HEK293 (cell line): ENCODE data around the gene FALEC.

Source experiments
- CTCF ChIA-PET: fragments of 350-600 bp; formaldehyde crosslinking; extraction: SDS; loops from one replicate; lab custom pipeline; 2021; ENCODE audit warnings: antibody characterized with exemption; lab: Yijun Ruan, JAX
- POLR2A ChIA-PET: fragments of 300-600 bp; formaldehyde crosslinking; extraction: SDS; loops from one replicate; lab custom pipeline; 2020; ENCODE audit warnings: antibody characterized with exemption, inconsistent platforms; lab: Yijun Ruan, JAX
- H3K27ac ChIP-seq: fragments of 200-500 bp; sonication (Bioruptor generic); 2 replicates; pipeline ENCODE4 v1.5.1; 2014; ENCODE audit warnings: low read depth, low read length, control low read depth, inconsistent platforms; ENCODE audit errors: extremely low read depth
- H3K36me3 ChIP-seq, 2 experiments: fragments of 200-500 bp in 1 of 2; sonication (Bioruptor generic) in 1 of 2; 1 replicate in 1 of 2; 2 replicates in 1 of 2; pipeline ENCODE4 v1.5.1; 2014 to 2017; ENCODE audit warnings: inconsistent platforms in 2 of 2, low read length in 2 of 2; ENCODE audit not compliant: control insufficient read depth in 2 of 2, insufficient read depth in 1 of 2
- H3K4me1 ChIP-seq: fragments of 200-500 bp; sonication (Bioruptor generic); 2 replicates; pipeline ENCODE4 v1.5.1; 2014; ENCODE audit warnings: mild to moderate bottlenecking, low read length, inconsistent platforms; ENCODE audit not compliant: control insufficient read depth, insufficient read depth
- H3K4me3 ChIP-seq: 2 replicates; pipeline ENCODE4 v1.5.1; 2011; ENCODE audit warnings: low read depth, mild to moderate bottlenecking, control low read depth, low read length, moderate library complexity
- H3K9me3 ChIP-seq: fragments of 200-500 bp; sonication (Bioruptor generic); 2 replicates; pipeline ENCODE4 v1.5.1; 2014; ENCODE audit warnings: low read depth, low read length, inconsistent platforms; ENCODE audit not compliant: control insufficient read depth, insufficient read depth
- GLIS1 ChIP-seq: fragments of 450-650 bp; formaldehyde crosslinking; IDR thresholded peaks from 2 replicates; pipeline ENCODE4 v1.5.1; 2016; ENCODE audit warnings: missing biosample characterization, missing genetic modification characterization
- GLIS2 ChIP-seq: fragments of 450-650 bp; formaldehyde crosslinking; IDR thresholded peaks from 2 replicates; pipeline ENCODE4 v1.5.1; 2016; ENCODE audit warnings: missing biosample characterization, missing genetic modification characterization
- KLF1 ChIP-seq: fragments of 450-650 bp; formaldehyde crosslinking; IDR thresholded peaks from 2 replicates; pipeline ENCODE4 v1.5.1; 2016; ENCODE audit warnings: missing biosample characterization, missing genetic modification characterization
- KLF9 ChIP-seq: fragments of 450-650 bp; formaldehyde crosslinking; IDR thresholded peaks from 2 replicates; pipeline ENCODE4 v1.5.1; 2016; ENCODE audit warnings: missing biosample characterization, missing genetic modification characterization, low read depth
- MEIS1 ChIP-seq: sonication (generic); formaldehyde crosslinking; IDR thresholded peaks from 2 replicates; pipeline ENCODE4 v1.8.1; 2022; ENCODE audit warnings: missing genetic modification reagents, mild to moderate bottlenecking, borderline replicate concordance
- OSR2 ChIP-seq: fragments of 450-650 bp; formaldehyde crosslinking; IDR thresholded peaks from 2 replicates; pipeline ENCODE4 v1.5.1; 2016; ENCODE audit warnings: missing biosample characterization, missing genetic modification characterization
- PRDM1 ChIP-seq: fragments of 450-650 bp; formaldehyde crosslinking; IDR thresholded peaks from 2 replicates; pipeline ENCODE4; 2016; ENCODE audit warnings: missing biosample characterization, missing genetic modification characterization
- SETDB1 ChIP-seq: IDR thresholded peaks from one replicate; pipeline ENCODE4 v1.6.1; 2017; ENCODE audit warnings: mild to moderate bottlenecking, low read length, moderate library complexity, mixed read lengths; ENCODE audit not compliant: insufficient read length
- SP2 ChIP-seq: fragments of 450-650 bp; formaldehyde crosslinking; IDR thresholded peaks from 2 replicates; pipeline ENCODE4 v1.5.1; 2016; ENCODE audit warnings: missing biosample characterization, missing genetic modification characterization
- SP3 ChIP-seq: fragments of 450-650 bp; formaldehyde crosslinking; IDR thresholded peaks from 2 replicates; pipeline ENCODE4 v1.5.1; 2016; ENCODE audit warnings: missing biosample characterization, missing genetic modification characterization
- SP7 ChIP-seq: fragments of 450-650 bp; formaldehyde crosslinking; IDR thresholded peaks from 2 replicates; pipeline ENCODE4 v1.5.1; 2016; ENCODE audit warnings: missing biosample characterization, missing genetic modification characterization
- ZFHX2 ChIP-seq: fragments of 450-650 bp; formaldehyde crosslinking; conservative IDR thresholded peaks from 2 replicates; pipeline ENCODE4 v1.5.1; 2016; ENCODE audit warnings: missing biosample characterization, missing genetic modification characterization
- ZFP41 ChIP-seq: fragments of 450-650 bp; formaldehyde crosslinking; IDR thresholded peaks from 2 replicates; pipeline ENCODE4 v1.5.1; 2016; ENCODE audit warnings: missing biosample characterization, missing genetic modification characterization, borderline replicate concordance
- ZNF211 ChIP-seq: fragments of 450-650 bp; formaldehyde crosslinking; IDR thresholded peaks from 2 replicates; pipeline ENCODE4 v1.5.1; 2016; ENCODE audit warnings: low read depth, missing biosample characterization, missing genetic modification characterization
- ZNF335 ChIP-seq: fragments of 450-650 bp; formaldehyde crosslinking; conservative IDR thresholded peaks from 2 replicates; pipeline ENCODE4 v1.5.1; 2016; ENCODE audit warnings: missing biosample characterization, missing genetic modification characterization
- ZNF341 ChIP-seq: fragments of 450-650 bp; formaldehyde crosslinking; IDR thresholded peaks from 2 replicates; pipeline ENCODE4; 2016; ENCODE audit warnings: low read depth, missing biosample characterization, missing genetic modification characterization
- ZNF530 ChIP-seq: fragments of 450-650 bp; formaldehyde crosslinking; IDR thresholded peaks from 2 replicates; pipeline ENCODE4 v1.5.1; 2016; ENCODE audit warnings: low read depth, missing biosample characterization, missing genetic modification characterization
- ZNF600 ChIP-seq: fragments of 450-650 bp; formaldehyde crosslinking; IDR thresholded peaks from 2 replicates; pipeline ENCODE4 v1.5.1; 2016; ENCODE audit warnings: missing biosample characterization, missing genetic modification characterization
- ZNF776 ChIP-seq: fragments of 450-650 bp; formaldehyde crosslinking; IDR thresholded peaks from 2 replicates; pipeline ENCODE4 v1.5.0; 2017; ENCODE audit warnings: missing biosample characterization, missing genetic modification characterization, borderline replicate concordance
- TF ChIP-seq, protein P1 (sequence below): fragments of 450-650 bp; formaldehyde crosslinking; IDR thresholded peaks from 2 replicates; pipeline ENCODE4 v1.5.1; 2016; ENCODE audit warnings: missing biosample characterization, missing genetic modification characterization
- TF ChIP-seq, protein P2 (sequence below): fragments of 450-650 bp; formaldehyde crosslinking; IDR thresholded peaks from 2 replicates; pipeline ENCODE4 v1.5.1; 2016; ENCODE audit warnings: missing biosample characterization, missing genetic modification characterization

FALEC gene

GRCh38 chr1:150551051-150551783 lies 35.7 kb downstream of the FALEC start:
- H3K4me3 ChIP-seq = no peak overlapping the region
- POLR2A ChIA-PET = interaction anchor here (0.6 to 1.3 kb wide), 4 partner anchors 9 to 40 kb away, joined by 3 to 6 read pairs (median 5); partner anchors contain the start of gene MCL1
- H3K9me3 ChIP-seq = no peaks in the 10 kb centered on the region
- peaks cover 0 to 6% of the 10 kb centered on the region in 2 experiments; a peak in 1 of 3 replicates for H3K36me3 ChIP-seq
- H3K4me1 ChIP-seq = no peaks in the 10 kb centered on the region
- TF ChIP-seq ZNF211 (tag by site-specific recombination) (no peak), ZNF335 (tag by site-specific recombination) (peak; percentile 43; the same call in 1 of the 2 replicates)
- H3K27ac ChIP-seq = no peak overlapping the region
- CTCF ChIA-PET = interaction anchor here (0.6 to 8.8 kb wide), 5 partner anchors 8 to 444 kb away, joined by 3 to 73 read pairs (median 3); no protein-coding TSS in a partner anchor

- Histone ChIP-seq H3K9me3 (no peaks in the 10 kb centered on the region), H3K27ac (no peak overlapping the region), H3K36me3 (peaks cover 0 to 6% of the 10 kb centered on the region in 2 experiments; a peak in 1 of 3 replicates), H3K4me1 (no peaks in the 10 kb centered on the region), H3K4me3 (no peak overlapping the region)
- ChIA-PET POLR2A (interaction anchor here (0.6 to 1.6 kb wide), 4 partner anchors 14 to 740 kb away, joined by 3 to 6 read pairs (median 4); partner anchors contain the start of gene MCL1), CTCF (interaction anchor here (0.6 to 8.8 kb wide), 5 partner anchors 8 to 443 kb away, joined by 3 to 73 read pairs (median 3); no protein-coding TSS in a partner anchor)
- TF ChIP-seq ZNF335 (tag by site-specific recombination) (peak; percentile 15; the same call in 1 of the 2 replicates), ZNF530 (tag by site-specific recombination) (no peak)
These were observed 36.2 kb downstream of the FALEC start for GRCh38 chr1:150551784-150552127.

DNA sequence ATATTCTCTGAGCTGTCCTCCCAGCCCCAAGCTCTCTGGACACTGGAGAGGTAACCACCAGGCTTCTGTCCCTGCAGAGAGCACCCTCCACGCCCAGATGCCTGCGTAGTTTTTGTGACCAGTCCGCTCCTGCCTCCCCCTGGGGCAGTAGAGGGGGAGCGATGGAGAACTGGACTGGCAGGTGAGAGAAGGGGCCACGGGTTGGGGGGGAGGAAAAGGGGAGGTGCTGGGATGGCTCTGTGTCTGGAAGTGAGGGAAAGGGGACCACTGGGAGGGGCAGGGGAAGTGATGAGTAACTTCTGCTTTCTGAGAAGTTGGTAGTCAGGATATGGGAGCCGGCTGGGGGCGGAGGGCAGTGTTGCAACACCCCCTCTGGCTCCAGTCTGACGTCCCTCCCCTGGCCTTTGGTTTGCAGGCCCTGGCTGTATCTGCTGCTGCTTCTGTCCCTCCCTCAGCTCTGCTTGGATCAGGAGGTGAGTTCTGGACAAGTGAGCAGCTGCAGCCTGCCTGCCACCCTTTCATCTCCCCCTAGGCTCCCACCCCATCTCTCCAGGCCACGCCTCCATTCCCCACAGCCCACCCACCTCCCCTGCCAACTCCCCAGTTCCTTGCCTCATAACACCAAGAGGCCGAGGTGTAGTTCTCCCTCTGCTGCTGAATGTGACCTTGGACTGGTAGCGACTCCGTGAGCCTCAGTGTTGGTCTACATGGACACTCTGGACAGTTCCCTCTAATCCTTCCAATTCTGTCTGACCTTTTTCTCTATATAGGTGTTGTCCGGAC lies 36.8 kb downstream of the FALEC start:
- no peaks in the 10 kb centered on the region for H3K4me1 ChIP-seq
- H3K36me3 ChIP-seq = peaks cover 0 to 6% of the 10 kb centered on the region in 2 experiments; a peak in 1 of 3 replicates
- H3K27ac ChIP-seq = no peak overlapping the region
- H3K4me3 ChIP-seq = no peak overlapping the region
- ChIA-PET POLR2A (interaction anchor here (0.7 to 1.6 kb wide), 2 partner anchors 27 to 740 kb away, joined by 3 to 4 read pairs; partner anchors contain the start of gene MCL1), CTCF (interaction anchor here (0.9 to 8.8 kb wide), 3 partner anchors 7 to 24 kb away, joined by 3 to 73 read pairs (median 3); no protein-coding TSS in a partner anchor)
- no peaks in the 10 kb centered on the region for H3K9me3 ChIP-seq
- peak; percentile 51 for TF ChIP-seq SP3 (tag by site-specific recombination)
- TF ChIP-seq SETDB1 = no peak
- peak; percentile 76 for TF ChIP-seq ZNF600
- peak; percentile 56; the same call in 1 of the 2 replicates for TF ChIP-seq GLIS2 (tag by site-specific recombination)
- TF ChIP-seq SP2 (tag by site-specific recombination) = peak; percentile 58
- TF ChIP-seq ZFHX2 (tag by site-specific recombination) = peak; percentile 72
- TF ChIP-seq, protein P1, sequence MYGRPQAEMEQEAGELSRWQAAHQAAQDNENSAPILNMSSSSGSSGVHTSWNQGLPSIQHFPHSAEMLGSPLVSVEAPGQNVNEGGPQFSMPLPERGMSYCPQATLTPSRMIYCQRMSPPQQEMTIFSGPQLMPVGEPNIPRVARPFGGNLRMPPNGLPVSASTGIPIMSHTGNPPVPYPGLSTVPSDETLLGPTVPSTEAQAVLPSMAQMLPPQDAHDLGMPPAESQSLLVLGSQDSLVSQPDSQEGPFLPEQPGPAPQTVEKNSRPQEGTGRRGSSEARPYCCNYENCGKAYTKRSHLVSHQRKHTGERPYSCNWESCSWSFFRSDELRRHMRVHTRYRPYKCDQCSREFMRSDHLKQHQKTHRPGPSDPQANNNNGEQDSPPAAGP (tag by site-specific recombination) = peak; percentile 30; the same call in 1 of the 2 replicates
- 0 out of 2 replicates have a peak, but pooled peaks have one; percentile 9 for TF ChIP-seq PRDM1 (tag by site-specific recombination)
- TF ChIP-seq ZNF776 (tag by site-specific recombination) = no peak
- no peak for TF ChIP-seq KLF9 (tag by site-specific recombination)
- TF ChIP-seq, protein P2, sequence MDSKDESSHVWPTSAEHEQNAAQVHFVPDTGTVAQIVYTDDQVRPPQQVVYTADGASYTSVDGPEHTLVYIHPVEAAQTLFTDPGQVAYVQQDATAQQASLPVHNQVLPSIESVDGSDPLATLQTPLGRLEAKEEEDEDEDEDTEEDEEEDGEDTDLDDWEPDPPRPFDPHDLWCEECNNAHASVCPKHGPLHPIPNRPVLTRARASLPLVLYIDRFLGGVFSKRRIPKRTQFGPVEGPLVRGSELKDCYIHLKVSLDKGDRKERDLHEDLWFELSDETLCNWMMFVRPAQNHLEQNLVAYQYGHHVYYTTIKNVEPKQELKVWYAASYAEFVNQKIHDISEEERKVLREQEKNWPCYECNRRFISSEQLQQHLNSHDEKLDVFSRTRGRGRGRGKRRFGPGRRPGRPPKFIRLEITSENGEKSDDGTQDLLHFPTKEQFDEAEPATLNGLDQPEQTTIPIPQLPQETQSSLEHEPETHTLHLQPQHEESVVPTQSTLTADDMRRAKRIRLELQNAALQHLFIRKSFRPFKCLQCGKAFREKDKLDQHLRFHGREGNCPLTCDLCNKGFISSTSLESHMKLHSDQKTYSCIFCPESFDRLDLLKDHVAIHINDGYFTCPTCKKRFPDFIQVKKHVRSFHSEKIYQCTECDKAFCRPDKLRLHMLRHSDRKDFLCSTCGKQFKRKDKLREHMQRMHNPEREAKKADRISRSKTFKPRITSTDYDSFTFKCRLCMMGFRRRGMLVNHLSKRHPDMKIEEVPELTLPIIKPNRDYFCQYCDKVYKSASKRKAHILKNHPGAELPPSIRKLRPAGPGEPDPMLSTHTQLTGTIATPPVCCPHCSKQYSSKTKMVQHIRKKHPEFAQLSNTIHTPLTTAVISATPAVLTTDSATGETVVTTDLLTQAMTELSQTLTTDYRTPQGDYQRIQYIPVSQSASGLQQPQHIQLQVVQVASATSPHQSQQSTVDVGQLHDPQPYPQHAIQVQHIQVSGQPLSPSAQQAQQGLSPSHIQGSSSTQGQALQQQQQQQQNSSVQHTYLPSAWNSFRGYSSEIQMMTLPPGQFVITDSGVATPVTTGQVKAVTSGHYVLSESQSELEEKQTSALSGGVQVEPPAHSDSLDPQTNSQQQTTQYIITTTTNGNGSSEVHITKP (tag by site-specific recombination) = peak; percentile 93
- 0 out of 2 replicates have a peak, but pooled peaks have one; percentile 18 for TF ChIP-seq KLF1 (tag by site-specific recombination)
- no peak for TF ChIP-seq MEIS1 (CRISPR knock-in tag)
- 0 out of 2 replicates have a peak, but pooled peaks have one; percentile 9 for TF ChIP-seq GLIS1 (tag by site-specific recombination)
- 0 out of 2 replicates have a peak, but pooled peaks have one; percentile 27 for TF ChIP-seq SP7
- TF ChIP-seq ZFP41 (tag by site-specific recombination) = no peak
- TF ChIP-seq ZNF341 (tag by site-specific recombination) = peak; percentile 51
- peak; percentile 48 for TF ChIP-seq OSR2
